Myometrial cell (primary cell): Measurements from ENCODE around the gene GP1BB. TPM values are rescaled to one million over a fixed set of nuclear protein-coding genes. Genes with fewer than 3 reads are reported as not detected.

Experiments used
- total RNA-seq: library from RNA; depleted of rRNA; stranded (reverse); fragments of >200 nt; gene quantifications from 2 replicates; pipeline ENCODE4 v1.2.3, GENCODE V29; 2015

Gene GP1BB
- total RNA-seq, result 0.29 and 3.0 TPM in 2 replicates

GRCh38 chr22:19723232-19723982, at the start of gene GP1BB:
GP1BB (plus strand) TSS chr22:19723539; CDS start chr22:19723570, 31 bp downstream.

GRCh38 chr22:19714312-19715187, 8.8 kb upstream of the GP1BB start, which contains the start of gene SEPTIN5:
SEPTIN5 (plus strand) TSS chr22:19714503; CDS start chr22:19714589, 86 bp downstream.

GRCh38 chr22:19760058-19760950, 37.0 kb downstream of the GP1BB start, which contains the start of gene TBX1:
TBX1 (plus strand) TSS chr22:19760778; CDS start chr22:19760844, 66 bp downstream.

Other genes with a start within 250 kb of the GP1BB start
- 69.6 and 81.9 TPM in 2 replicates for gene UFD1, start 244.3 kb upstream of the GP1BB start, total RNA-seq
- 22.2 and 33.2 TPM in 2 replicates for gene CDC45, start 243.6 kb upstream of the GP1BB start, total RNA-seq
- gene CLDN5, start 199.1 kb upstream of the GP1BB start, total RNA-seq, result 6.4 and 11.2 TPM in 2 replicates
- gene SEPTIN5, start 9.0 kb upstream of the GP1BB start, total RNA-seq, result 16.5 and 26.2 TPM in 2 replicates
- gene TBX1, start 37.2 kb downstream of the GP1BB start, total RNA-seq, result not detected in 2 replicates
- gene GNB1L, start 131.3 kb downstream of the GP1BB start, total RNA-seq, result 19.7 and 20.8 TPM in 2 replicates
- 11.8 and 16.1 TPM in 2 replicates for gene RTL10, start 131.3 kb downstream of the GP1BB start, total RNA-seq
- 315 and 400 TPM in 2 replicates for gene COMT, start 218.2 kb downstream of the GP1BB start, total RNA-seq
- gene TXNRD2, start 218.3 kb downstream of the GP1BB start, total RNA-seq, result 21.9 and 24.6 TPM in 2 replicates